HepG2 (cell line): ENCODE measurements around the gene RASSF7. TPM values are rescaled to one million over a fixed set of nuclear protein-coding genes. Genes with fewer than 3 reads are reported as not detected.

Experiments
- CHCHD3 ChIP-seq: sonication (generic); formaldehyde crosslinking; IDR thresholded peaks from 2 replicates; pipeline ENCODE4 v1.8.0; 2022; ENCODE audit warnings: mild to moderate bottlenecking, missing genetic modification reagents, moderate library complexity
- HMGA1 ChIP-seq: sonication (generic); formaldehyde crosslinking; conservative IDR thresholded peaks from 2 replicates; pipeline ENCODE4 v1.4.0; 2020; ENCODE audit warnings: missing genetic modification reagents
- HOXA7 ChIP-seq: sonication (generic); formaldehyde crosslinking; IDR thresholded peaks from 2 replicates; pipeline ENCODE4 v1.8.1; 2022; ENCODE audit warnings: mild to moderate bottlenecking, missing genetic modification reagents, moderate library complexity
- KLF12 ChIP-seq: sonication (generic); formaldehyde crosslinking; IDR thresholded peaks from 2 replicates; pipeline ENCODE4 v1.4.0; 2020; ENCODE audit warnings: missing genetic modification reagents, borderline replicate concordance
- NFE2L1 ChIP-seq: sonication (generic); formaldehyde crosslinking; IDR thresholded peaks from 2 replicates; pipeline ENCODE4 v1.4.0; 2020; ENCODE audit warnings: missing genetic modification reagents, mild to moderate bottlenecking, borderline replicate concordance
- PRPF4 ChIP-seq: fragments of 200-400 bp; formaldehyde crosslinking; IDR thresholded peaks from 2 replicates; pipeline ENCODE4 v1.6.1; 2016; ENCODE audit warnings: low read length, low read depth; ENCODE audit not compliant: poor library complexity, severe bottlenecking
- SP140L ChIP-seq: sonication (generic); formaldehyde crosslinking; IDR thresholded peaks from 2 replicates; pipeline ENCODE4 v1.4.0; 2020; ENCODE audit warnings: missing genetic modification reagents, borderline replicate concordance
- TCF12 ChIP-seq, 2 experiments: fragments of 450-650 bp in 1 of 2; sonication (generic) in 1 of 2; formaldehyde crosslinking in 1 of 2; IDR thresholded peaks; 2 replicates each; pipeline versions ENCODE4 v1.6.1 to v1.8.0; 2017 to 2022; ENCODE audit warnings: antibody characterized with exemption in 1 of 2, mild to moderate bottlenecking in 1 of 2, missing genetic modification reagents in 1 of 2, moderate library complexity in 1 of 2
- YEATS4 ChIP-seq: sonication (generic); formaldehyde crosslinking; IDR thresholded peaks from 2 replicates; pipeline ENCODE4 v1.4.0; 2020; ENCODE audit warnings: missing genetic modification reagents, borderline replicate concordance
- ZBTB42 ChIP-seq: sonication (generic); formaldehyde crosslinking; IDR thresholded peaks from 2 replicates; pipeline ENCODE4 v1.5.0; 2020; ENCODE audit warnings: mild to moderate bottlenecking, missing genetic modification reagents
- ZNF143 ChIP-seq: sonication (generic); formaldehyde crosslinking; IDR thresholded peaks from 2 replicates; pipeline ENCODE4 v1.4.0; 2020; ENCODE audit warnings: missing genetic modification reagents
- ZNF484 ChIP-seq: sonication (generic); formaldehyde crosslinking; IDR thresholded peaks from 2 replicates; pipeline ENCODE4 v1.5.1; 2020; ENCODE audit warnings: mild to moderate bottlenecking, low read depth, missing genetic modification reagents, borderline replicate concordance
- polyA plus RNA-seq, 8 experiments: library from polyadenylated mRNA; depleted of rRNA in 3 of 8; stranded (reverse) in 7 of 8; unstranded in 1 of 8; fragments of >200 nt; fragmentation: Illumina TruSeq in 4 of 8; extraction: Trizol in 4 of 8; gene quantifications; 2 replicates each; pipeline versions ENCODE4 v1.2.1 to v1.2.3, GENCODE V29; 2011 to 2016; ENCODE audit warnings: low read depth in 4 of 8, missing spikeins in 1 of 8, mixed read lengths in 1 of 8; ENCODE audit not compliant: insufficient read depth in 1 of 8
- total RNA-seq, 5 experiments: library from RNA; depleted of rRNA; stranded (reverse); fragments of >200 nt; fragmentation: Illumina TruSeq; extraction: Trizol; gene quantifications; 2 replicates each; pipeline ENCODE4 v1.2.3, GENCODE V29; 2016; ENCODE audit warnings: low read depth in 1 of 5
- TF ChIP-seq, protein P1 (sequence below): sonication (generic); formaldehyde crosslinking; IDR thresholded peaks from 2 replicates; pipeline ENCODE4 v1.4.0; 2020; ENCODE audit warnings: missing genetic modification reagents, borderline replicate concordance
- TF ChIP-seq, protein P2 (sequence below): fragments of 450-650 bp; IDR thresholded peaks from 2 replicates; pipeline ENCODE4 v1.6.1; 2017; ENCODE audit warnings: mild to moderate bottlenecking
- TF ChIP-seq, protein P3 (sequence below): sonication (generic); formaldehyde crosslinking; IDR thresholded peaks from 2 replicates; pipeline ENCODE4 v1.5.0; 2020; ENCODE audit warnings: missing genetic modification reagents, mild to moderate bottlenecking, borderline replicate concordance
- TF ChIP-seq, protein P4 (sequence below): sonication (generic); formaldehyde crosslinking; IDR thresholded peaks from 2 replicates; pipeline ENCODE4 v1.4.0; 2020; ENCODE audit warnings: mild to moderate bottlenecking, missing genetic modification reagents

The RASSF7 gene
- total and polyA plus RNA-seq, 2 of the 13 experiments (the other 11 are each of a cell fraction or from before 2014, with no cell fraction given) = 20.2 to 28.6 TPM

- TF ChIP-seq CHCHD3 (CRISPR knock-in tag) (no peak), ZBTB42 (no peak), HMGA1 (no peak), PRPF4 (no peak), KLF12 (no peak), ZNF484 (CRISPR knock-in tag) (no peak), YEATS4 (CRISPR knock-in tag) (peak; percentile 60; the same call in 1 of the 2 replicates), ZNF143 (peak; percentile 57; the same call in 1 of the 2 replicates), NFE2L1 (CRISPR knock-in tag) (no peak), SP140L (CRISPR knock-in tag) (no peak), TCF12 (IDR thresholded peaks at IDR 0.05) (no peak), TCF12 (CRISPR knock-in tag; IDR thresholded peaks at IDR 0.05) (no peak), HOXA7 (no peak)
- TF ChIP-seq, protein P1, sequence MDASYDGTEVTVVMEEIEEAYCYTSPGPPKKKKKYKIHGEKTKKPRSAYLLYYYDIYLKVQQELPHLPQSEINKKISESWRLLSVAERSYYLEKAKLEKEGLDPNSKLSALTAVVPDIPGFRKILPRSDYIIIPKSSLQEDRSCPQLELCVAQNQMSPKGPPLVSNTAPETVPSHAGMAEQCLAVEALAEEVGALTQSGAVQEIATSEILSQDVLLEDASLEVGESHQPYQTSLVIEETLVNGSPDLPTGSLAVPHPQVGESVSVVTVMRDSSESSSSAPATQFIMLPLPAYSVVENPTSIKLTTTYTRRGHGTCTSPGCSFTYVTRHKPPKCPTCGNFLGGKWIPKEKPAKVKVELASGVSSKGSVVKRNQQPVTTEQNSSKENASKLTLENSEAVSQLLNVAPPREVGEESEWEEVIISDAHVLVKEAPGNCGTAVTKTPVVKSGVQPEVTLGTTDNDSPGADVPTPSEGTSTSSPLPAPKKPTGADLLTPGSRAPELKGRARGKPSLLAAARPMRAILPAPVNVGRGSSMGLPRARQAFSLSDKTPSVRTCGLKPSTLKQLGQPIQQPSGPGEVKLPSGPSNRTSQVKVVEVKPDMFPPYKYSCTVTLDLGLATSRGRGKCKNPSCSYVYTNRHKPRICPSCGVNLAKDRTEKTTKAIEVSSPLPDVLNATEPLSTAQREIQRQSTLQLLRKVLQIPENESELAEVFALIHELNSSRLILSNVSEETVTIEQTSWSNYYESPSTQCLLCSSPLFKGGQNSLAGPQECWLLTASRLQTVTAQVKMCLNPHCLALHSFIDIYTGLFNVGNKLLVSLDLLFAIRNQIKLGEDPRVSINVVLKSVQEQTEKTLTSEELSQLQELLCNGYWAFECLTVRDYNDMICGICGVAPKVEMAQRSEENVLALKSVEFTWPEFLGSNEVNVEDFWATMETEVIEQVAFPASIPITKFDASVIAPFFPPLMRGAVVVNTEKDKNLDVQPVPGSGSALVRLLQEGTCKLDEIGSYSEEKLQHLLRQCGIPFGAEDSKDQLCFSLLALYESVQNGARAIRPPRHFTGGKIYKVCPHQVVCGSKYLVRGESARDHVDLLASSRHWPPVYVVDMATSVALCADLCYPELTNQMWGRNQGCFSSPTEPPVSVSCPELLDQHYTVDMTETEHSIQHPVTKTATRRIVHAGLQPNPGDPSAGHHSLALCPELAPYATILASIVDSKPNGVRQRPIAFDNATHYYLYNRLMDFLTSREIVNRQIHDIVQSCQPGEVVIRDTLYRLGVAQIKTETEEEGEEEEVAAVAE (CRISPR knock-in tag) = no peak
- TF ChIP-seq, protein P2, sequence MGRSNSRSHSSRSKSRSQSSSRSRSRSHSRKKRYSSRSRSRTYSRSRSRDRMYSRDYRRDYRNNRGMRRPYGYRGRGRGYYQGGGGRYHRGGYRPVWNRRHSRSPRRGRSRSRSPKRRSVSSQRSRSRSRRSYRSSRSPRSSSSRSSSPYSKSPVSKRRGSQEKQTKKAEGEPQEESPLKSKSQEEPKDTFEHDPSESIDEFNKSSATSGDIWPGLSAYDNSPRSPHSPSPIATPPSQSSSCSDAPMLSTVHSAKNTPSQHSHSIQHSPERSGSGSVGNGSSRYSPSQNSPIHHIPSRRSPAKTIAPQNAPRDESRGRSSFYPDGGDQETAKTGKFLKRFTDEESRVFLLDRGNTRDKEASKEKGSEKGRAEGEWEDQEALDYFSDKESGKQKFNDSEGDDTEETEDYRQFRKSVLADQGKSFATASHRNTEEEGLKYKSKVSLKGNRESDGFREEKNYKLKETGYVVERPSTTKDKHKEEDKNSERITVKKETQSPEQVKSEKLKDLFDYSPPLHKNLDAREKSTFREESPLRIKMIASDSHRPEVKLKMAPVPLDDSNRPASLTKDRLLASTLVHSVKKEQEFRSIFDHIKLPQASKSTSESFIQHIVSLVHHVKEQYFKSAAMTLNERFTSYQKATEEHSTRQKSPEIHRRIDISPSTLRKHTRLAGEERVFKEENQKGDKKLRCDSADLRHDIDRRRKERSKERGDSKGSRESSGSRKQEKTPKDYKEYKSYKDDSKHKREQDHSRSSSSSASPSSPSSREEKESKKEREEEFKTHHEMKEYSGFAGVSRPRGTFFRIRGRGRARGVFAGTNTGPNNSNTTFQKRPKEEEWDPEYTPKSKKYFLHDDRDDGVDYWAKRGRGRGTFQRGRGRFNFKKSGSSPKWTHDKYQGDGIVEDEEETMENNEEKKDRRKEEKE = no peak
- TF ChIP-seq, protein P3, sequence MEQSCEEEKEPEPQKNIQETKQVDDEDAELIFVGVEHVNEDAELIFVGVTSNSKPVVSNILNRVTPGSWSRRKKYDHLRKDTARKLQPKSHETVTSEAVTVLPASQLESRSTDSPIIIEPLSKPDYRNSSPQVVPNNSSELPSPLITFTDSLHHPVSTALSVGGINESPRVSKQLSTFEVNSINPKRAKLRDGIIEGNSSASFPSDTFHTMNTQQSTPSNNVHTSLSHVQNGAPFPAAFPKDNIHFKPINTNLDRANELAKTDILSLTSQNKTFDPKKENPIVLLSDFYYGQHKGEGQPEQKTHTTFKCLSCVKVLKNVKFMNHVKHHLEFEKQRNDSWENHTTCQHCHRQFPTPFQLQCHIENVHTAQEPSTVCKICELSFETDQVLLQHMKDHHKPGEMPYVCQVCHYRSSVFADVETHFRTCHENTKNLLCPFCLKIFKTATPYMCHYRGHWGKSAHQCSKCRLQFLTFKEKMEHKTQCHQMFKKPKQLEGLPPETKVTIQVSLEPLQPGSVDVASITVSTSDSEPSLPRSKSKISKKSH (CRISPR knock-in tag) = no peak; the same call in 1 of the 2 replicates
- TF ChIP-seq, protein P4, sequence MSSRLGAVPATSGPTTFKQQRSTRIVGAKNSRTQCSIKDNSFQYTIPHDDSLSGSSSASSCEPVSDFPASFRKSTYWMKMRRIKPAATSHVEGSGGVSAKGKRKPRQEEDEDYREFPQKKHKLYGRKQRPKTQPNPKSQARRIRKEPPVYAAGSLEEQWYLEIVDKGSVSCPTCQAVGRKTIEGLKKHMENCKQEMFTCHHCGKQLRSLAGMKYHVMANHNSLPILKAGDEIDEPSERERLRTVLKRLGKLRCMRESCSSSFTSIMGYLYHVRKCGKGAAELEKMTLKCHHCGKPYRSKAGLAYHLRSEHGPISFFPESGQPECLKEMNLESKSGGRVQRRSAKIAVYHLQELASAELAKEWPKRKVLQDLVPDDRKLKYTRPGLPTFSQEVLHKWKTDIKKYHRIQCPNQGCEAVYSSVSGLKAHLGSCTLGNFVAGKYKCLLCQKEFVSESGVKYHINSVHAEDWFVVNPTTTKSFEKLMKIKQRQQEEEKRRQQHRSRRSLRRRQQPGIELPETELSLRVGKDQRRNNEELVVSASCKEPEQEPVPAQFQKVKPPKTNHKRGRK (CRISPR knock-in tag) = no peak
These were observed 19.2 kb downstream of the RASSF7 start (continued) for GRCh38 chr11:579830-580601.
